Measurements from ENCODE around the gene DDX10.

DNA sequence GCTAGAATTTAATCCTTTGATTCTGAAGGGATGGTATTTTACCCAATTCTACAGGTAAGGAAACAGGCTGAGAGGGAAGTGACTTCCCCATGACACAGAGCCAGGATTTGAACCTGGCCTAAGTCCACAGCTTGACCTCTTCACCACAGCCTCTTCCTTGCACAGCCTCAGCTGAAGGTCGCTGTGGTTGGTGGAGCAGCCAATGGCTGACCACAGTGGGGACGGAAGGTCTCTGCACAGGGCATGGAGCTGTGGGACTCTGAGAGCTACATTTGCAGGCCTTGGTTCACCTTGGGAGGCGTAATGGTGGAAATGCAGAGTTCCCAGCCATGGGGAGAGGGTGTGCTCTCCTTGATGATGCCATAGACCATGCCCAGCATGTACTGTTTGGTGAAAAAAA lies 295.0 kb downstream of the DDX10 start:
- TF ChIP-seq, protein P1, sequence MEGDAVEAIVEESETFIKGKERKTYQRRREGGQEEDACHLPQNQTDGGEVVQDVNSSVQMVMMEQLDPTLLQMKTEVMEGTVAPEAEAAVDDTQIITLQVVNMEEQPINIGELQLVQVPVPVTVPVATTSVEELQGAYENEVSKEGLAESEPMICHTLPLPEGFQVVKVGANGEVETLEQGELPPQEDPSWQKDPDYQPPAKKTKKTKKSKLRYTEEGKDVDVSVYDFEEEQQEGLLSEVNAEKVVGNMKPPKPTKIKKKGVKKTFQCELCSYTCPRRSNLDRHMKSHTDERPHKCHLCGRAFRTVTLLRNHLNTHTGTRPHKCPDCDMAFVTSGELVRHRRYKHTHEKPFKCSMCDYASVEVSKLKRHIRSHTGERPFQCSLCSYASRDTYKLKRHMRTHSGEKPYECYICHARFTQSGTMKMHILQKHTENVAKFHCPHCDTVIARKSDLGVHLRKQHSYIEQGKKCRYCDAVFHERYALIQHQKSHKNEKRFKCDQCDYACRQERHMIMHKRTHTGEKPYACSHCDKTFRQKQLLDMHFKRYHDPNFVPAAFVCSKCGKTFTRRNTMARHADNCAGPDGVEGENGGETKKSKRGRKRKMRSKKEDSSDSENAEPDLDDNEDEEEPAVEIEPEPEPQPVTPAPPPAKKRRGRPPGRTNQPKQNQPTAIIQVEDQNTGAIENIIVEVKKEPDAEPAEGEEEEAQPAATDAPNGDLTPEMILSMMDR (IDR thresholded peaks at IDR 0.05; ENCODE audit: low read depth, low read length, poor library complexity, severe bottlenecking): no peak
- TF ChIP-seq EZH2phosphoT487 (IDR thresholded peaks at IDR 0.05; ENCODE audit: borderline replicate concordance, low read length): no peak

Data from DOHH2 (cell line).